Liver (tissue), 9 donors: ENCODE measurements around the gene RNF157. TPM values are rescaled to one million over a fixed set of nuclear protein-coding genes. Genes with fewer than 3 reads are reported as not detected.

Experiments used
- DNase-seq: peaks from one replicate; pipeline ENCODE4 v3.0.0-alpha.2; 2017; ENCODE audit warnings: low spot score
- H3K27ac ChIP-seq, 2 donors: one replicate each; pipeline ENCODE4 v1.7.0; 2013; ENCODE audit warnings: inconsistent platforms in 2 of 2, low read length in 2 of 2, control low read depth in 1 of 2, low read depth in 1 of 2, mild to moderate bottlenecking in 1 of 2
- H3K27me3 ChIP-seq, 4 donors: one replicate each; pipeline versions ENCODE4 v1.6.1 to v1.7.0; 2013; ENCODE audit warnings: low read length in 3 of 4, inconsistent platforms in 1 of 4, mild to moderate bottlenecking in 1 of 4, moderate library complexity in 1 of 4; ENCODE audit not compliant: control insufficient read depth in 4 of 4, insufficient read depth in 4 of 4
- H3K36me3 ChIP-seq, 4 donors: one replicate each; pipeline versions ENCODE4 v1.6.1 to v1.7.0; 2013; ENCODE audit warnings: low read length in 3 of 4, mild to moderate bottlenecking in 3 of 4, low read depth in 1 of 4, moderate library complexity in 1 of 4; ENCODE audit not compliant: control insufficient read depth in 4 of 4, insufficient read depth in 3 of 4
- H3K4me1 ChIP-seq, 4 donors: one replicate each; pipeline versions ENCODE4 v1.6.1 to v1.7.0; 2013; ENCODE audit warnings: low read length in 3 of 4, mild to moderate bottlenecking in 3 of 4, moderate library complexity in 1 of 4; ENCODE audit not compliant: control insufficient read depth in 4 of 4, insufficient read depth in 4 of 4
- H3K4me3 ChIP-seq, 3 donors: one replicate each; pipeline versions ENCODE4 v1.6.1 to v1.7.0; 2013; ENCODE audit warnings: low read length in 3 of 3, control low read depth in 1 of 3, low read depth in 1 of 3, mild to moderate bottlenecking in 1 of 3
- H3K9ac ChIP-seq, 2 donors: one replicate each; pipeline ENCODE4 v1.7.0; 2013; ENCODE audit warnings: low read length in 2 of 2, mild to moderate bottlenecking in 2 of 2, moderate library complexity in 2 of 2, control low read depth in 1 of 2, low read depth in 1 of 2
- H3K9me3 ChIP-seq, 4 donors: one replicate each; pipeline versions ENCODE4 v1.6.1 to v1.7.0; 2013; ENCODE audit warnings: low read length in 3 of 4; ENCODE audit not compliant: control insufficient read depth in 4 of 4
- FOXA1 ChIP-seq: IDR thresholded peaks from 2 replicates; pipeline ENCODE4 v1.6.1; 2016; ENCODE audit warnings: antibody characterized with exemption
- FOXA2 ChIP-seq: IDR thresholded peaks from 2 replicates; pipeline ENCODE4 v1.6.1; 2016; ENCODE audit warnings: antibody characterized with exemption
- GABPA ChIP-seq, 2 donors: IDR thresholded peaks in 1 of 2; conservative IDR thresholded peaks in 1 of 2; 2 replicates each; pipeline ENCODE4 v1.6.1; 2016; ENCODE audit warnings: antibody characterized with exemption in 2 of 2, mild to moderate bottlenecking in 1 of 2, moderate library complexity in 1 of 2
- HNF4G ChIP-seq: IDR thresholded peaks from 2 replicates; pipeline ENCODE4 v1.6.1; 2016; ENCODE audit warnings: antibody characterized with exemption
- JUND ChIP-seq, 2 donors: IDR thresholded peaks; 2 replicates each; pipeline ENCODE4 v1.6.1; 2016; ENCODE audit warnings: antibody characterized with exemption in 2 of 2
- RAD21 ChIP-seq, 2 donors: IDR thresholded peaks; 2 replicates each; pipeline ENCODE4 v1.6.1; 2016; ENCODE audit warnings: antibody characterized with exemption in 2 of 2, mild to moderate bottlenecking in 2 of 2
- REST ChIP-seq: IDR thresholded peaks from 2 replicates; pipeline ENCODE4 v1.6.1; 2016; ENCODE audit warnings: antibody characterized with exemption, mild to moderate bottlenecking
- RXRA ChIP-seq, 2 donors: IDR thresholded peaks; 2 replicates each; pipeline ENCODE4 v1.6.1; 2017 to 2018; ENCODE audit warnings: antibody characterized with exemption in 2 of 2, mild to moderate bottlenecking in 1 of 2
- TAF1 ChIP-seq: conservative IDR thresholded peaks from 2 replicates; pipeline ENCODE4 v1.6.1; 2016; ENCODE audit warnings: antibody characterized with exemption, mild to moderate bottlenecking
- YY1 ChIP-seq: IDR thresholded peaks from 2 replicates; pipeline ENCODE4 v1.6.1; 2016; ENCODE audit warnings: antibody characterized with exemption, mild to moderate bottlenecking
- ZBTB33 ChIP-seq: IDR thresholded peaks from 2 replicates; pipeline ENCODE4 v1.6.1; 2016; ENCODE audit warnings: antibody characterized with exemption
- WGBS: extraction: QIAGEN DNeasy Blood & Tissue Kit; methylation state at CpG from one replicate; pipeline ENCODE4 v1.1.7; 2013; 5-methylcytosine and 5-hydroxymethylcytosine counted together
- polyA plus RNA-seq, 2 donors: library from polyadenylated mRNA; stranded (reverse) in 1 of 2; unstranded in 1 of 2; fragments of 200-250 nt in 1 of 2; fragments of >200 nt in 1 of 2; fragmentation: Nextera tagmentation in 1 of 2; extraction: Ambion mirVana in 1 of 2; gene quantifications; one replicate each; pipeline versions ENCODE4 v1.2.1 to v1.2.3, GENCODE V29; 2013 to 2015
- total RNA-seq, 2 donors: library from RNA; depleted of rRNA; stranded (reverse); fragments of >200 nt; gene quantifications; one replicate each; pipeline ENCODE4 v1.2.3, GENCODE V29; 2014
- donor health status: healthy.
- donor health status: healthy.
- donor health status: healthy.
- donor health status: healthy.
- donor health status: healthy.

The RNF157 gene
- total and polyA plus RNA-seq, 4 donors, result 0.42 to 2.9 (median 0.66) TPM

DNA sequence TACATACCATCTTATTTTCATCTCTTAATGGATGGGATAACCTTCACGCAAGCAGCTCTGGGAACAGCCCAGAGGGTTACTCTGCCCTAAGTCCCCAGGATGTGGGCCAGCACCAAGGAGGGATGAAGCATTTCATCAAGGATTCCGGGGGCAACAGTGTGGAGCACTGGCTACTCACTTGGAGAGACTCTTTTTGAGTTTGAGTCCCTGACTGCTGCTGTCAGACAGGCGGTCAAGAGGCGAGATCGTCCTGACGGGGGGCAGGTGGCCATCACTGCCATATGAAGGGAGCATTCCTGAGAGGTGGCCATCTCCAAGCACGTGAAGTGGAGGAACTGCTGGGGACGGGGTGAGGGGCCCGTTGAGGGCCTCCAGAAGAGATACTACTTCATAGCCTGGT, 81.1 kb downstream of the RNF157 start (continued):
- TF ChIP-seq GABPA (IDR thresholded peaks at IDR 0.05 in 1 of 2, conservative IDR thresholded peaks at IDR 0.05 in 1 of 2) (no peak), RXRA (IDR thresholded peaks at IDR 0.05) (no peak), YY1 (no peak)

DNA sequence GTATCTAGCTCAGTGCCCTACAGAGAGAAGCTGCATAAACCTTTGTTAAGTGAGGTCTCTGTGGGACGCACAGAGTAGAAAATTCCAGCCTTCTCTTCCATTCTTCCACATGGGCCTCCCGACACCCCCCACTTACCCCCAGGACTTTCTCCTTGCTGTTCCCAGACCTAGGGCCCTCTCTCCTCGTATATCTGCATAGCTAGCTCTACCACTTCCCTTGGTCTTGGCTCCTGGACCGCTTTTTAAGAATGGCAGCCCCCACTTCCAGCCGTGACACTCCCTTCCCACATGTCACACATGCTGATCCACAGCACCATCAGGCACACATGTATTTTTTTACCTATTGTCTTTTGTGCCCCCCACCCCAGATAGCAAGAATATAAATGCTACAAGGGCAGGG, 82.5 kb downstream of the RNF157 start:
- no peak for DNase-seq
- Histone ChIP-seq H3K4me3 (no peak overlapping the region), H3K4me1 (peaks cover 0 to 4% (median 0%) of the 10 kb centered on the region in 4 donors), H3K27me3 (no peaks in the 10 kb centered on the region), H3K9me3 (no peaks in the 10 kb centered on the region), H3K9ac (no peak overlapping the region), H3K27ac (no peak overlapping the region), H3K36me3 (no peaks in the 10 kb centered on the region)
- 94% methylated on average over 5 of the region's 5 CpGs for WGBS
- TF ChIP-seq RAD21 (IDR thresholded peaks at IDR 0.05) (no peak), RXRA (IDR thresholded peaks at IDR 0.05) (no peak), FOXA1 (no peak), ZBTB33 (no peak), TAF1 (no peak), REST (no peak), JUND (IDR thresholded peaks at IDR 0.05) (no peak), YY1 (no peak), GABPA (IDR thresholded peaks at IDR 0.05 in 1 of 2, conservative IDR thresholded peaks at IDR 0.05 in 1 of 2) (no peak), HNF4G (no peak), FOXA2 (no peak)

DNA sequence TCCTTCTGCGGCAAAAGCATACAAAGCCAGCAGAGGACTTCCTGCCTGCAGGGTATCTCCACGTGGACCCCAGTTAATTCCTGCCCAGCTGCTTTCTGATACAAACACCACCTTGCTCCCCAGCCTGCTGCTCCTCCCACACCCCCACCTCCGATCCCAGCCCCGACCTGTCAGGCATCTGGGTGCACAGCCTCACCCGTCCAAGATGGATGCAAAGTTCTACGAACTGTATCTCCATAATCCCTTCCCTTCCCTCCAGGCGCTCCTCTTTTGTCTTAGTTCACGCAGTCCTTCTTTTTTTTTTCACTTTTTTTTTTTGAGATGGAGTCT, 83.7 kb downstream of the RNF157 start:
- no peak for TF ChIP-seq ZBTB33
- TF ChIP-seq FOXA2, result no peak
- no peak for DNase-seq
- WGBS, result 92% methylated on average over 8 of the region's 8 CpGs
- Histone ChIP-seq H3K36me3 (no peaks in the 10 kb centered on the region), H3K4me1 (peaks cover 0 to 4% (median 0%) of the 10 kb centered on the region in 4 donors), H3K4me3 (no peak overlapping the region), H3K9ac (no peak overlapping the region), H3K9me3 (no peaks in the 10 kb centered on the region), H3K27ac (no peak overlapping the region), H3K27me3 (no peaks in the 10 kb centered on the region)
